ENCODE data around the gene PCDHGB2.
A peak's percentile ranks its signal among the peaks of the same experiment; 100 is the strongest.
"Not testable (repeated sequence)": the region's sequence is repeated elsewhere in the genome, so short reads cannot be mapped to it uniquely, and the experiment has no call there.

The PCDHGB2 gene

GRCh38 chr5:141359790-141360426, at the start of gene PCDHGB2:
TSS of gene PCDHGB2 (plus strand) at chr5:141359994. CDS start at chr5:141360136, 142 bp downstream.
- DNase-seq: no peak

GRCh38 chr5:141313711-141314110, 46.1 kb upstream of the PCDHGB2 start:
- DNase-seq: no peak

DNA sequence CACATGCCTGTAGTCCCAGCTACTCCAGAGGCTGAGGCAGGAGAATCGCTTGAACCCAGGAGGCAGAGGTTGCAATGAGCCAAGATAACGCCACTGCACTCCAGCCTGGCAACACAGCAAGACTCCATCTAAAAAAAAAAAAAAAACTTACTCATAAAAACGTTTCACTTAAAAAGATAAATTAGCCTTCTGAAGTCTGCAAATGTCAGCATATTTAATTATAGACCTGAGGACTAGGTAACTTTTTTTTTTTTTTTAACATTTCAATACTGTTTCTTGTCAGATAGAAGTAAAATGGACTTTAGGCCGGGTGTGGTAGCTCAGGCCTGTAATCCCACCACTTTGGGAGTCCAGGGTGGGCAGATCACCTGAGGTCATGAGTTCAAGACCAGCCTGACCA, 42.8 kb upstream of the PCDHGB2 start:
- not testable (repeated sequence) for DNase-seq

DNA sequence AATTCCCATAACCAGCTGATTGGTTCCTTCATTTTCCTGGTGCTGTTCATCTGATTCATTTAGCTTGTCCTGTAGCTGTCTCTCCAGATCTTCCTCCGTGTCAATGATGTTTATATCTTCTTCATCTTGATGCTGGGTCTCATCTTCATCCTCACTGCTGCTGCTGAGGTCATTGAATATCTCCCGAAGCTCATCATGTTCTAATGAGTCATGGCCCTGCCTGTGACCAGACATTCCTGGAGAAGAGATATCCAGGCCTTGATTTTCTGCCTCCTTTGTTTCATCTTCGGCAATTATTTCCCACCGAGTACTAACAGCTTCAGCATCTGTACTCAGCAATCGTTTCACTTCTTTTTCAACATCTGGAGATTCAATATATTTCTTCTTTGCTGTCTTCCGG, 40.6 kb upstream of the PCDHGB2 start:
- DNase-seq: no peak

- no peak for DNase-seq
Measured at GRCh38 chr5:141319699-141320098, 40.1 kb upstream of the PCDHGB2 start.

- peak; percentile 91 for DNase-seq
Measured at GRCh38 chr5:141320225-141321169, 39.3 kb upstream of the PCDHGB2 start, which contains the start of gene TAF7. TSS of gene TAF7 (minus strand) at chr5:141320784. CDS start at chr5:141320044, 740 bp downstream.

GRCh38 chr5:141322261-141322660, 37.5 kb upstream of the PCDHGB2 start:
- no peak for DNase-seq

GRCh38 chr5:141326088-141326854, 33.5 kb upstream of the PCDHGB2 start:
- peak; percentile 66 for DNase-seq

DNA sequence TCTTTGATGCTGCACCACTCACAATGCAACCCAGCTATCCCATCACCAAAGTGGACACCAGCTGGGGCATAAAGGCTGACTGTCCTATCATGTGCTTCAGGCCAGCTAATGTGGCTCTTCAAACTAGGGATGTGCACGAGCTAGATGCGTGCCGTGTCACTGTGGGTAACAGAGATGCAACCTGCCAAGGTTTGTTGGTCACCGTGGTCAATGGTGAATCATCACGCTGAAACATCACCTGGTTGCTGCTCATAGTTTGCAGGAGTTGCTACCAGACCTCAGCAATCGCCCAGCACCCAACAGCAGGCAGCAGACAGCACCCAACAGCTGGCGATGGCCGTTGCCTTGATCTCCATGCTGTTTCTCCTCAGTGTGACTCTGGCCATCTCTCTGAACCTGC, 31.6 kb upstream of the PCDHGB2 start:
- no peak for DNase-seq

DNA sequence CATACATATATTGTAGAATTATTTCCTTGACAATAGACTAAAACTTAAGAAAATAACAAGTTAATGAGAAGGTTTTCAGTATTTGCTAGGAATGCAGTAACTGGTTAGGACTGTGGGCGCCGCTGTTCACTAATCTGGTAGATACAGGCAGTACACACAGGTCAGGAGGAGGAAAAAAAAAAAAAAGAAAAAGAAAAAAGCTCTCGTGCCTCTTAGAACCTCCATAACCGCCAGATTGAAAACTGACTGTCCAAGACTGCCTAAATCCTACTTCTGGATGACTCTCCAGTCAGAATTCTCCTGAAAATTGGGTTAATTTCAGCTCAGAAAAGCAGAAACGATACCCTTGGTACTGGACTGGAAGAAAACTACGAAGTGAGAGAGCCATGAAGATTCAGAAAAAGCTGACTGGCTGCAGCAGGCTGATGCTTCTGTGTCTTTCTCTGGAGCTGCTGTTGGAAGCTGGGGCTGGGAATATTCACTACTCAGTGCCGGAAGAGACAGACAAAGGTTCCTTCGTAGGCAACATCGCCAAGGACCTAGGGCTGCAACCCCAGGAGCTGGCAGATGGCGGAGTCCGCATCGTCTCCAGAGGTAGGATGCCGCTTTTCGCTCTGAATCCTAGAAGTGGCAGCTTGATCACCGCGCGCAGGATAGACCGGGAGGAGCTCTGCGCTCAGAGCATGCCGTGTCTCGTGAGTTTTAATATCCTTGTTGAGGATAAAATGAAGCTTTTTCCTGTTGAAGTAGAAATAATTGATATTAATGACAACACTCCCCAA, 29.3 kb upstream of the PCDHGB2 start, which contains the start of gene PCDHGA1:
Gene PCDHGA1, plus strand, starts transcription at position 216 of the 782 bp plus-strand sequence.
- no peak for DNase-seq

GRCh38 chr5:141332571-141332970, 27.2 kb upstream of the PCDHGB2 start:
- DNase-seq: not testable (repeated sequence)

DNA sequence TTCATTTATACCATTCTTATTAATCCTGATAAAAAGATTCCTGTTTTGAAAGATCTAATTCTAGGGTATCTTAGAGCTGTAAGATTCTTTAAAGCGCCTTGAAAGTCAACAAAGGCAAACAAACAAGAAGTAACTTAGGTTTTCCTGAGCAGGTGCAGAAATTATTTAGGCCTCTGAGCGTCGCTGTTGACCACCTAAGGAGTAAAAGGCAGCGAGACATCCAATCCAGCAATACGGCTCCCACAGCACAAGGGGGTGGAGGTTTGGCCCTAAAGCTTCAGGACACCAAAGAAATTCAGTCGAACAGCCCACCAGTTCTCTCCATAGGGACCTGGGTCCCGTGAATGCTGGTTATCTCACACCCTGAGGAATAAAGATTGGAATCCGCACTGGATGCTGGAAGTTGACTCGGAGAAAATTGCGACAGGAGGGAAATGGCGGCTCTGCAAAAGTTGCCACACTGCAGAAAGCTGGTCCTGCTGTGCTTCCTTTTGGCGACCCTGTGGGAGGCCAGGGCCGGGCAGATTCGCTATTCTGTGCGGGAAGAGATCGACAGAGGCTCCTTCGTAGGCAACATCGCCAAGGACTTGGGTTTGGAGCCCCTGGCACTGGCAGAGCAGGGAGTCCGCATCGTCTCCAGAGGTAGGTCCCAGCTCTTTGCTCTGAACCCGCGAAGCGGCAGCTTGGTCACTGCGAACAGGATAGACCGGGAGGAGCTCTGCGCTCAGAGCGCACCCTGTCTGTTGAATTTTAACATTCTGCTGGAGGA, 21.1 kb upstream of the PCDHGB2 start, which contains the start of gene PCDHGA2:
Gene PCDHGA2, plus strand, starts transcription at position 223 of the 769 bp plus-strand sequence.
- no peak for DNase-seq

GRCh38 chr5:141340781-141341354, 18.9 kb upstream of the PCDHGB2 start:
- DNase-seq: not testable (repeated sequence)

DNA sequence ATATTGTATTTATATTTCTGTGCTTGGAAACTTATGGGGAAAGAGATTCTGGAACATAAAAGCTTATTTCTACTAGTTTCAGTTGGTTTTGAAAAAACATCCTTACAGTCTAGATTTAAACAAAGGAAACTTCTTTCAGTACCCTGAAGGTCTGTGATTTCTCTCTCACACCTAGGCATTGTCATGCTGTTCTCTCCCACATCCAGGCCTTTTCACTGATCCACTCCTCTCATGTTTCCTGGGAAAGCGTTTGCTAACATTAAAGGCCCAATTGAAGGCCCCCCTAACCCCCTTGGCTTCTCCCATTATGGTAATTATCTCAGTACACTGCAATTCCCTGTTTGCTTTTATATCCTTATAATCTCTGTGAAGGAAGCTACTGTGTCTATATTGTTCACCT, 17.0 kb upstream of the PCDHGB2 start:
- DNase-seq: no peak

DNA sequence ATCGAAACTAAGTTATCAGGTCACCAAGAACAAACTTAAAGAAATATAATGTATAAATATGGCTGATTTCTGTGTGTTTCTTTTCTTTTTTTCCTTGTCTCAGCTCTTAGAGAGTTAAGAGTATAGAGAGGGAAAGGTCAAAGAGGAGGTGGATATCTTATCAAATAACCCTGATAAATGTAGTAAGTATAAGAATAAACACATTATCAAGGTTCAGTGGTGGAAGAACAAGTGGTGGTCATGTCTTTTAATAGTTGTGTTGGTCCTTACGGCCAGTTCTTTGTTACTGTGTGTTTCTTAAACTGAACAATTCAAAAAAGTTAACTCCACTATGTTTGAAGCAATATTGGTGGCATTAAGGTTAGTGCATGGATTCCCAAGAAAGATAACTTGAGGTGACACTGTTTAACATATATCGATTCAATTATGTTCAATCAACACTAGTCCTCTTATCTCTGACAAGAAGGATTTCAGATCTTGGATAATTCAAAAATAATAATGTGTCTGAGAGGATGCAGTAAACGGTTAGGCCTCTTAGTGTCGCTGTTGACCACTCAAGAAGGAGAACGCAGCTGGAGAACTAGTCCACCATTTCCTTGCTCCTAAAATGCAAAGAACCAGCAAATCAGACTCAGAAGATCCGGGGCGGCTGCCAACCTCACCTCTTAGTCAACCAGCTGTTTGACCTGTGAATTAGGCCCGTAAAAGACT, 16.4 kb upstream of the PCDHGB2 start, which contains the start of gene PCDHGA3:
Gene PCDHGA3, plus strand, starts transcription at position 588 of the 711 bp plus-strand sequence. CDS start 205 bp downstream, outside the sequence.
- DNase-seq: no peak

DNA sequence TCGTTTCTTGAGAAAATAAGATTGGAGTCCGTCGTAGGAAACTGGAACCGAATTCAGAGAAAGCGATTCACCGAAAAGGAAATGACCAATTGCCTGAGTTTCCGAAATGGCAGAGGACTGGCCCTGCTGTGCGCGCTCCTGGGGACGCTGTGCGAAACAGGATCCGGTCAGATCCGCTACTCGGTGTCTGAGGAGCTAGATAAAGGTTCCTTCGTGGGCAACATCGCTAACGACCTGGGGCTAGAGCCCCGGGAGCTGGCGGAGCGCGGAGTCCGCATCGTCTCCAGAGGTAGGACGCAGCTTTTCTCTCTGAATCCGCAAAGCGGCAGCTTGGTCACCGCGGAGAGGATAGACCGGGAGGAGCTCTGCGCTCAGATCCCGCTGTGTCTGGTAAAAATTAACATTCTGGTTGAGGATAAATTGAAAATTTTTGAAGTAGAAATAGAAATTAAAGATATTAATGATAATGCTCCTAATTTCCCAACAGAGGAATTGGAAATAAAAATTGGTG, 15.8 kb upstream of the PCDHGB2 start:
- DNase-seq: no peak

DNA sequence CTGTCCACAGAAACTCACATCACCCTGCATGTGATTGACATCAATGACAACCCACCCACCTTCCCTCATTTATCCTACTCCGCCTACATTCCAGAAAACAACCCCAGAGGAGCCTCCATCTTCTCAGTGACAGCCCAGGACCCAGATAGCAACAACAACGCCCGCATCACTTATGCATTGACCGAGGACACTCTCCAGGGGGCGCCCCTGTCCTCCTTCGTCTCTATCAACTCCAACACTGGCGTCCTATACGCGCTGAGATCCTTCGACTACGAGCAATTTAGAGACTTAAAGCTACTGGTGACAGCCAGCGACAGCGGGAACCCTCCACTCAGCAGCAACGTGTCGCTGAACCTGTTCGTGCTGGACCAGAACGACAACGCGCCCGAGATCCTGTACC, 14.5 kb upstream of the PCDHGB2 start:
- no peak for DNase-seq

DNA sequence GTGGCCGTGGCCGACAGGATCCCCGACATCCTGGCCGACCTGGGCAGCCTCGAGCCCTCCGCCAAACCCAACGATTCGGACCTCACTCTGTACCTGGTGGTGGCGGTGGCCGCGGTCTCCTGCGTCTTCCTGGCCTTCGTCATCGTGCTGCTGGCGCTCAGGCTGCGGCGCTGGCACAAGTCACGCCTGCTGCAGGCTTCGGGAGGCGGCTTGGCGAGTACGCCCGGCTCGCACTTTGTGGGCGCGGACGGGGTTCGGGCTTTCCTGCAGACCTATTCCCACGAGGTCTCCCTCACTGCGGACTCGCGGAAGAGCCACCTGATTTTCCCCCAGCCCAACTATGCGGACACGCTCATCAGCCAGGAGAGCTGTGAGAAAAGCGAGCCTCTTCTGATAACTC, 13.8 kb upstream of the PCDHGB2 start:
- DNase-seq: not testable (repeated sequence)

DNA sequence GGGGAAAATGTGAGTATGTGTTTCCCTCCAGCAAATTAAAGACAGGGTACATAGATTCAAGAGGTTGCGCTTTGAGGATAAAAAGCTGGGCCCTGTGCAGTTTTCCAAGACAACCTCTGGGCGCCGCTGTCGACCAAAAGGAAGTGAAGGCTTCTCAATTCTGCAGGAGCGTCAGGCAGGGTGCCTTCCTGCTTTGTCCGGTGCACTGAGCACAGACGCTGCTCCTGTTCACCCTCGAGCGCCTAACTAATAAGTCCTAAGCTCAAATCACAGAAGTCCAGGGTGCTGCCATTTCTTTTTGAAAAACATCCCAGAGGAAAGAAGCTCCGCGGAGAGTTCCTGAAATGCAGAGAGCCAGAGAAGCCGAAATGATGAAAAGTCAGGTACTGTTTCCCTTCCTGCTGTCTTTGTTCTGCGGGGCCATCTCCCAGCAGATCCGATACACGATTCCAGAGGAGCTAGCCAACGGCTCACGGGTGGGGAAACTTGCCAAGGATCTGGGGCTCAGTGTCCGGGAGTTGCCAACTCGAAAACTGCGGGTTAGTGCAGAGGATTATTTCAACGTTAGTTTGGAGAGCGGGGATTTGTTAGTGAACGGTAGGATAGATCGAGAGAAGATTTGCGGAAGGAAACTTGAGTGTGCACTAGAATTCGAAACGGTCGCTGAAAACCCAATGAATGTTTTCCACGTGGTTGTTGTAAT, 9.7 kb upstream of the PCDHGB2 start, which contains the start of gene PCDHGB1:
Gene PCDHGB1, plus strand, starts transcription at position 183 of the 703 bp plus-strand sequence. Its CDS starts 162 bp downstream, at position 345.
- no peak for DNase-seq
